Stimulated activated CD8-positive, alpha-beta memory T cell treated with anti-CD3 and anti-CD28 coated beads, Interleukin-4, amount 100 ng/mL, for 48 hours (primary cell): ENCODE results near the gene FYN.
A peak's percentile ranks its signal among the peaks of the same experiment; 100 is the strongest.

Source experiments
- DNase-seq: peaks from one replicate; pipeline ENCODE4 v3.0.0-alpha.2; 2020

FYN gene

GRCh38 chr6:111743360-111743759 lies 129.9 kb downstream of the FYN start:
- DNase-seq: no peak

- DNase-seq: no peak
These were observed 131.9 kb downstream of the FYN start for GRCh38 chr6:111741177-111741952.

- no peak for DNase-seq
These were observed 132.7 kb downstream of the FYN start for GRCh38 chr6:111740506-111740905.

- DNase-seq: no peak
These were observed 134.0 kb downstream of the FYN start for GRCh38 chr6:111739257-111739696.

GRCh38 chr6:111738631-111739030 lies 134.6 kb downstream of the FYN start:
- DNase-seq: no peak

- no peak for DNase-seq
These were observed 135.1 kb downstream of the FYN start for GRCh38 chr6:111738156-111738555.

GRCh38 chr6:111737065-111737521 lies 136.2 kb downstream of the FYN start:
- DNase-seq: peak; percentile 59

GRCh38 chr6:111736005-111736608 lies 137.1 kb downstream of the FYN start:
- DNase-seq: no peak

- no peak for DNase-seq
These were observed 138.9 kb downstream of the FYN start for GRCh38 chr6:111734068-111735061.

GRCh38 chr6:111732390-111732789 lies 140.9 kb downstream of the FYN start:
- no peak for DNase-seq

GRCh38 chr6:111731456-111732195 lies 141.6 kb downstream of the FYN start:
- no peak for DNase-seq

- no peak for DNase-seq
These were observed 142.4 kb downstream of the FYN start for GRCh38 chr6:111730864-111731263.

GRCh38 chr6:111727802-111728201 lies 145.4 kb downstream of the FYN start:
- DNase-seq: no peak

- no peak for DNase-seq
These were observed 146.2 kb downstream of the FYN start for GRCh38 chr6:111727041-111727440.

- no peak for DNase-seq
These were observed 147.7 kb downstream of the FYN start for GRCh38 chr6:111725446-111726112.

- DNase-seq: no peak
These were observed 148.7 kb downstream of the FYN start for GRCh38 chr6:111724505-111724904.

- DNase-seq: no peak
These were observed 149.2 kb downstream of the FYN start for GRCh38 chr6:111724039-111724438.

GRCh38 chr6:111723412-111723970 lies 149.8 kb downstream of the FYN start:
- DNase-seq: no peak

- DNase-seq: no peak
These were observed 151.0 kb downstream of the FYN start for GRCh38 chr6:111722179-111722731.

- DNase-seq: peak; percentile 74
These were observed 151.5 kb downstream of the FYN start for GRCh38 chr6:111721753-111722154.

- no peak for DNase-seq
These were observed 152.2 kb downstream of the FYN start for GRCh38 chr6:111720931-111721496.
